ENCODE data around the gene POU2AF1. TPM values are rescaled to one million over a fixed set of nuclear protein-coding genes. Genes with fewer than 3 reads are reported as not detected.

The POU2AF1 gene
- total and polyA plus RNA-seq, 2 of the 8 experiments (the other 6 are each of a cell fraction or from before 2014, with no cell fraction given) = not detected

DNA sequence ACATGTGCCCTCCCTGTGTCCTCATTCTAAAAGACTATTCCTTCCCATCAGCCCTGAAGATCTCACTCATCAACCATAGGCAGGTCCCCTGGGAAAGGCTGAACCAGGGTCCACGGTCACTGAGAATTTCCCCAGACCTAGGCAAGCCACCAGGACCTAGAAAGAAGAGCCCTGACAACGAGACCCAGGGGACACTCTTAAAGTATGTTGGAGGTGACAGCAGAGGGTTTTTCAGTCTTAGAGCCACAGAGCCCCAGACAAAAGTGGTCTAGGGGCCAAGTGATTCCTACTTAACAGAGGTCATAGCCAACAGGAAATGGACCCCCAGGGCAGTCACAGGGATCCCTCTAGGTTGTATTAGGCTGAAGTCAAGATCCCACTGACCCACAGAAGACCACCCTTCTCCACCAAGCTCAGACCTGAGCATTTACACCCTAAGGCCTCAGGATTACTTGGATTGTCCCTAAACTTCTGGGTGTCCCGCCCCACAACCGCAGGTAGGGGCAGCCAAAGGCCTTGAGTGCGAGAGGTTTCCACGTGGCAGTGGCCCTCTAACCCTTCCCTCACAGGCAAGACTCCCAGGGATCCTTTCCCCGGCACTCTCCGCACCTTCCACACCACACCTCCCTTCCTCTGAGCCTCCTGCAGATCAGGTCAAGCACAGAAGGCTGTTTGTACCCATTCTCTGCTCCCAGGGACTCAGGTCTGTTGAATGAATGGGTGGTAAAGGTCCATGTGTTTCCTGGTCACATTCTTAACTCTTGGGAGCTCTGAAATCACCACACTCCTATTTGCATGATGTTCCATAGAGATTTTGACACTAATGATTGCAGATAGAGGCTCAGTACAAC lies 12.3 kb downstream of the POU2AF1 start:
- Histone ChIP-seq H3K23me2 (ENCODE audit: low read depth, low read length) (no peaks in the 10 kb centered on the region), H2BK15ac (ENCODE audit: low read length) (no peak overlapping the region), H3K27me3 (replicated peaks in 1 of 4; ENCODE audit: control insufficient read depth in 3 of 4, extremely low read depth in 1 of 4, insufficient read depth in 3 of 4, low read length in 3 of 4) (no peaks in the 10 kb centered on the region), H3K4me1 (replicated peaks in 1 of 4; ENCODE audit: control insufficient read depth in 3 of 4, insufficient read depth in 4 of 4, low read length in 3 of 4) (no peaks in the 10 kb centered on the region), H4K91ac (replicated peaks; ENCODE audit: insufficient read length, low read length) (no peak overlapping the region), H2BK5ac (ENCODE audit: low read depth, low read length) (no peak overlapping the region), H2AFZ (ENCODE audit: low read length) (no peak overlapping the region), H3K14ac (ENCODE audit: insufficient read length) (no peak overlapping the region), H3K23ac (ENCODE audit: insufficient read length) (no peak overlapping the region), H3K79me2 (ENCODE audit: control insufficient read depth in 1 of 2, insufficient read depth in 2 of 2, low read length in 2 of 2) (no peaks in the 10 kb centered on the region), H3K36me3 (ENCODE audit: control insufficient read depth in 2 of 4, insufficient read depth in 4 of 4, low read length in 3 of 4) (no peaks in the 10 kb centered on the region), H3K4ac (replicated peaks; ENCODE audit: insufficient read length, low read depth, low read length) (no peak overlapping the region), H3K4me2 (ENCODE audit: insufficient read depth in 1 of 2, low read depth in 2 of 2, low read length in 2 of 2) (no peak overlapping the region), H3K18ac (ENCODE audit: extremely low read depth, low read length) (no peak overlapping the region), H4K8ac (ENCODE audit: extremely low read depth, insufficient read depth, low read length) (no peak overlapping the region), H3K4me3 (ENCODE audit: extremely low read depth in 1 of 4, insufficient read depth in 2 of 4, low read depth in 3 of 4, low read length in 4 of 4) (no peak overlapping the region), H3K27ac (ENCODE audit: low read depth, low read length) (no peak overlapping the region), H3K79me1 (ENCODE audit: low read depth, low read length) (no peaks in the 10 kb centered on the region), H2BK20ac (ENCODE audit: low read length) (no peak overlapping the region; the same call in 1 of the 2 replicates), H2BK120ac (replicated peaks; ENCODE audit: low read depth, low read length) (no peak overlapping the region), H3K9ac (replicated peaks in 1 of 4; ENCODE audit: extremely low read depth in 1 of 4, low read depth in 3 of 4, low read length in 3 of 4) (no peak overlapping the region), H4K20me1 (replicated peaks in 1 of 2; ENCODE audit: control insufficient read depth in 1 of 2, insufficient read depth in 2 of 2, low read length in 2 of 2) (no peaks in the 10 kb centered on the region), H4K5ac (ENCODE audit: insufficient read length, low read depth, low read length) (no peak overlapping the region), H2BK12ac (ENCODE audit: low read depth, low read length) (no peak overlapping the region), H2AK5ac (ENCODE audit: low read depth, low read length) (no peak overlapping the region), H3K56ac (replicated peaks; ENCODE audit: insufficient read length, low read depth, low read length) (no peak overlapping the region), H3K9me3 (ENCODE audit: insufficient read depth in 2 of 2, low read depth in 1 of 2, low read length in 1 of 2) (no peaks in the 10 kb centered on the region)
- ChIA-PET CTCF (ENCODE audit: partially characterized antibody) (no interaction called here), POLR2A (ENCODE audit: partially characterized antibody) (no interaction called here)
- DNase-seq (ENCODE audit: low read depth in 1 of 2, low spot score in 2 of 2) (no peak), FAIRE-seq (no peak)
- WGBS, 2 experiments (ENCODE audit: extremely low coverage in 1 of 2, insufficient coverage in 1 of 2, insufficient read length in 1 of 2, insufficient replicate concordance in 2 of 2, low coverage in 1 of 2, low lambda C conversion rate in 2 of 2, missing lambda C conversion rate in 1 of 2) = 93% methylated on average over 8 of the region's 8 CpGs; no CpG with 5 or more reads in 1 of the 2 experiments
- TF ChIP-seq TEAD4 (IDR thresholded peaks at IDR 0.05; ENCODE audit: low read depth, low read length) (no peak), PHF8 (conservative IDR thresholded peaks at IDR 0.05; ENCODE audit: low read depth, low read length) (no peak), TAF7 (optimal IDR thresholded peaks at IDR 0.05; ENCODE audit: borderline replicate concordance, low read depth, low read length) (no peak), ASH2L (IDR thresholded peaks at IDR 0.05; ENCODE audit: low read length) (no peak), EP300 (IDR thresholded peaks at IDR 0.05; ENCODE audit: borderline replicate concordance in 1 of 2, low read depth in 2 of 2, low read length in 2 of 2) (no peak), SIN3A (conservative IDR thresholded peaks at IDR 0.05 in 1 of 2, IDR thresholded peaks at IDR 0.05 in 1 of 2; ENCODE audit: low read depth in 1 of 2, low read length in 2 of 2) (no peak), SP4 (IDR thresholded peaks at IDR 0.05; ENCODE audit: low read length) (no peak), YY1 (IDR thresholded peaks at IDR 0.05; ENCODE audit: low read depth, low read length) (no peak), CHD1 (IDR thresholded peaks at IDR 0.05; ENCODE audit: low read depth, low read length) (no peak), POLR2AphosphoS5 (IDR thresholded peaks at IDR 0.05; ENCODE audit: low read depth, low read length) (no peak), CEBPB (IDR thresholded peaks at IDR 0.05; ENCODE audit: low read depth, low read length) (no peak), SIRT6 (IDR thresholded peaks at IDR 0.05; ENCODE audit: low read length) (no peak), RNF2 (IDR thresholded peaks at IDR 0.05; ENCODE audit: borderline replicate concordance, low read depth, low read length, missing control alignments, poor library complexity, severe bottlenecking) (no peak)

All from H1 (cell line).